HuH-7 (cell line): ENCODE data around the gene CRTC1.

Experiments
- DNase-seq: peaks from one replicate; pipeline ENCODE4 v3.0.0; 2011; ENCODE audit warnings: low spot score

The CRTC1 gene

DNA sequence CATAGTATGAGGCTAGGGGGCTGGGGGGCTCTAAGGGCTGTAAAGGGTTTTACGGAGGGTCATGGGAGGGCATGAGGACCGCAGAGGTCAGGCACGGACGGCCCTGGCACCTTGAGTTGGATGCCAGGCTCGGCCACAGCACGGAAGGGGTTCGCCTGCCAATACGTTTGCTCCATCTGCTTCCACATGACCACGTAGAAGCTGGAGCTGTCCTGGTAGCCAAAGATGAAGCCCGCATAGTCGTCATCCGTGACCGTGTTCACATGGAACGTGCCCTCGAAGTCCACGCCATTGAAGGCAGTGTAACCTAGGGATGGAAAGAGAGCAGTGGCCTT, 101.3 kb downstream of the CRTC1 start:
- no peak for DNase-seq

DNA sequence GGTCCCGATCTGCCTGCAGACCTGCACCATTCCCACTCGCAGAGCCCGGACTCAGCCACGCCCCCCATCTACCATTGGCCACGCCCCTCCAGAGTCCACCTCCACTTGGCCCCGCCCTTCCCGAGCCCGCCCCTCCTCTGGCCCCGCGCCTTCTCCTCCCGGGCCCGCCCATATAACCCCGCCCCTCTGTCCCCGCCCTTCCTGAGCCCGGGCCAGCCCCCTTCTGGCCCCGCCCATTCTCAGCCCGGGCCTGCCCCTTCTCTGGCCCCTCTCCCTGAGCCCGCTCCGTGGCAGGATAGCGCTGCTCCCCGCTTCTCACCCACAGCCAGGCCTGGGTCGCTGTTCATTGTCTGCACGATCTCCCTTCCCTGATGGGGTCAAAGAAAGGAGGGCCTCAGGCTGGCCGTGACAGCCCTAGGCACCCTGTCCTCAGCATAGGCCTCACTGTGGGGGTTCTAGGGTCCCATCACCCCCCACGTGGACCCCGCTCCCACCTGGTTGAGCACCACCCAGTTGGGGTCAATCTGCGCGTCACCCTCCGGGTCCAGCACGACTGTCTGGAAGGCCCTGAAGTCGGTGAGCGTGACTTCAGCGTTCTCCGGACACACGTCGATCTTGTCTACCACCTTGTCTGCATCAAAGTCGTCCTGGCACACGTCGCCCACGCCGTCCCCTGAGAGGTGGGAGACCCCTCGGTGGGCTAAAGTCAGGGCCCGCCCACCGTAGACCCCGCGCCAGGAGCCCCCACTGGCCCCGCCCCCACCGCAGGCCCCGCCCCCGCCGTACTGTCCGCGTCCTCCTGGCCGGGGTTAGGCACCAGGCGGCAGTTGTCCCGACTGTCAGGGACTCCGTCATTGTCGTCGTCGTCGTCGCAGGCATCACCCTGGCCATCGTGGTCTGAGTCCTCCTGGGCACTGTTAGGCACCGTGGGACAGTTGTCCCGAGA, 102.0 kb downstream of the CRTC1 start:
- peak; percentile 95 for DNase-seq

DNA sequence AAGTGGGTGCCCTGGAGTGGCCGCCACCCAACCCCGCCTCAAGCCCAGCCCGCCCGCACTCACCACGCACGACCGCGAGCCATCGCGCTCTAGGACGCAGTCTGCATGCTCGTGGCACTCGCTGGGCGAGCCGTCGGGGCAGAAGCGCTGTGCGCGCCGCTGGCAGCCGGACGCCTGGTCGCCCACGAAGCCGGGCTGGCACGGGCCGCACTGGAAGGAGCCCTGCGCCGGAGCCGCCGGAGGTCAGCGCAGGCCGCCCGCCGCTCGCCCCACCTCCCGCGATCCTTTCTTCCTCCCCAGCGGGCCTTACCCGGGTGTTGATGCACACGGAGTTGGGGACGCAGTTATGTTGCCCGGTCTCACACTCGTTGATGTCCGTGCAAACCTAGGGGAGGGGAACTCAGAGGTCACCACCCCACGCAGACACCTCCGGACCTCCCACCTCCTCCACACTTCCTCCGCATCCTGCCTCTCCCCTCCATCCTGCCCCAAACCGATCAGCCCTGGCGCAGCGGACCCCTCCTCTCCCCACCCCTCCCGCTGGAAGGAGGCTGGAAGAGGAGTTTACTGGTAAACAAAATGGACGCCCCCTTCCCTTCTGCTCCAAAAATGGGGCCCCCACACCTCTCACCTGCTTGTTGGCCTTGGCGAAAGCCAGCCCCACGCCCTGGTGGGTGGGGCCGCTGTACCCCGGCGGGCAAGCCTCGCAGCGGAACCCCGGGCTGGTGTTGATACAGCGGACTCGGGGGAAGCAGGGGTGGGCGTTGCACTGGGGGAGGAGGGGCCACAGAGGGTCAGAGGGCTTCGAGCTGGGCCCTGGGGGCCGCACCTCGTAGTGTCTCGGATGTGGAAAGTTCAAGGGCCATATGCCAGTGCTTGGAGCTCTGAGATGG, 105.3 kb downstream of the CRTC1 start:
- no peak for DNase-seq

DNA sequence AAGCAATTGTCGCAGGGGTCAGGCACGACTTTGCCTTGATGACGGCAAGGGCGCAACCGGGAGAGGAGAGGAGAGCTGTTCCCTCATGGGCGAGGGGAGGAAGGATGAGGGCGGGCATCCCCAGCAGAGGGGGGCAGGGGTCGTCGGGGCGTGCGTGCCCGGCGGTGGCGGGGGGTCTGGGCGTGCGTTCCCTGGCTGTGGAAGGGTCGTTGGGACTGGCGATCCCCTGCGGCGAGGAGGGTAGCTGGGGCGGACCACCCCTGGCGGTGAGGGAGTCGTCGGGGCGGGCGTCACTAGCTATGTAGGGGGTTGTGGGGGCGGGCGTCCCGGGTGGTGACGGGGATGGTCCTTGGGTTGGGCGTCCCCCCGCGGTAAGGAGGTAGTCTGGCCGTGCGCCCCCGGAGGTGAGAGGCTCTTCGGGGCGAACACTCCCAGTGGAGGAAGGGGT, 106.0 kb downstream of the CRTC1 start:
- no peak for DNase-seq

DNA sequence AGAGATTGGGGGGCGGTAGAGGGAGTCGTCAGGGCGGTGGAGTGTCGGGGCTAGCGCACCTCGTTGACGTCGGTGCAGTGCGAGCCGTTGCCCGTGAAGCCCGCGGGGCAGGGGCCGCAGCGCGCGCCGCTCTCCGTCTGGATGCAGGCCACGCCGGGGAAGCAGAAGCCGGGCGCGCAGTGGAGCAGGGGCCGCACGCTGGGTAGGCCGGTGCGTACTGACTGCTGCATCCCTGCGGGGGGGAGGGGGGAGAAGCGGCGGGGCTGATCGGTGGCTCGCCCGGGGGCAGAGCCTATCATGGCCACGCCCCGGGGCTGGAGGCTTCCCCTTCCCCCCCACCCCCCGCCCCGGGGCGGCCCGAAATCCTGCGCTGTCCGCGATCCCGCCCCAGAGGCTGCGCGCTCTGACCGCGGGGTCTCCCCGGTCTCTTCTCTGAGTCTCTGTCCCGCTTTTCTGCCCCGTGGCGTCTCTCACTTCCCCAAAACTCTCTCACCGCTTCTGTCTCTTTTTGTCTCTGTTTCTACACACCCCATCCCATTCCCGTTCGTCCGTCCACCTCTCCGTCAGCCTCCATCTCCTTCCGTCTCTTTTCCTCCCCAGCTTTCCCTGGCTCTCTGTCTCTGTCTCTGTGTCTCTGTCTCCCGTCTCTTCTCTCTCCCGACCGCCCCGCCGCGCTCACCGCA, 106.5 kb downstream of the CRTC1 start:
- DNase-seq: no peak

DNA sequence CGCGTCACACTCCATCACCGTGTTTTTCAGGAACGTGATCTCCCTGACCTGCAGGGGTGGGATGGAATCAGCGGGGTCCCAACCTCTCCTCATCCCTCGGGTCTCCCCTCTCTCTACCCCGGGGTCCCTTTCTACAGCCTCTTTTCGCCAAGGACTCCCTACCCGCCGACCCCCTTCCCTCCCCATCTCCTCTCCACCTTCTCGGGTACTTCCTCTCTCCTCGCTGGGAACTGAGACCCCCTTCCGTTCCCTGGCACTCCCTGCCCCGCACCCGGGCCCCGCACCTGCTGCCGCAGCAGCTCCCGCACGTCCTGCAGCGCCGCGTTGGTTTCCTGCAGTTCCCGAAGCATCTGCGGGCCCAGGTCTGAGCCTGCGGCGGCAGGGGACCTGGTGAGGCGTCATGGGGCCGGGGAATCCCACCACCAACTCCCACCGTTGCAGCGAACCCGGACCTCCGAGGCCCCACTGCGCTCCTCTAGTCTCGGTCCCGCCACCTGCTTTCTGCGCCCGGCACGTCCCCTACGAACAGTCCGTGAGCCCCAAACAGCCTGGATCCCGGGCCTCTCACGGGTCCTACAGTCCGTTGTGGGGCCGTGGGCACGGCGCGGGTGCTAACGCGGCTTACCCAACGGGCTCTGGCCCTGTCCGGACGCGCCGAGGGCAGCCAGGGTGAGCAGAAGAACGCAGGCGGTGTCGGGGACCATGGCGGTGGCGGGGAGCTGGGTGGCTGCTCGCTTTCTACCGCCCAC, 107.3 kb downstream of the CRTC1 start, which contains the start of gene COMP:
Gene COMP (minus strand): TSS at position 740 of the 749 bp plus-strand sequence. CDS start 36 bp downstream, at position 704.
- DNase-seq: no peak

DNA sequence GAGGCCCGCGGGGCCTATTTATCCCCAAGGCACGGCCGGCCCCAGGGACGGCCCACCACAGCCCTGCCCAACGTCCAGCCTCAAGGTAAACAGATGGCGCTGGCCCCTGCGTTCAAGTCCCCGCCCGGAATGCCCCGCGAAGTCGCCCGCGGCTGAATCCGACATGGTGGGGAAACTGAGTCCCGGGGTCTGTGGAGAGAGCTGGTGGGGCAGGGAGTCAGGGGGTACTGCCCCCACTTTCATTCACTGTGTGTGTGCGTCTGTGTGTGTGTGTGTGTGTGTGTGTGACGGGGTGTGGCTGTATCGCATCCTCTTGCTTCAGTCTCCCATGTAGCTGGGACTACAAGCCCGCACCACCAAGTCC, 107.8 kb downstream of the CRTC1 start:
- DNase-seq: no peak

DNA sequence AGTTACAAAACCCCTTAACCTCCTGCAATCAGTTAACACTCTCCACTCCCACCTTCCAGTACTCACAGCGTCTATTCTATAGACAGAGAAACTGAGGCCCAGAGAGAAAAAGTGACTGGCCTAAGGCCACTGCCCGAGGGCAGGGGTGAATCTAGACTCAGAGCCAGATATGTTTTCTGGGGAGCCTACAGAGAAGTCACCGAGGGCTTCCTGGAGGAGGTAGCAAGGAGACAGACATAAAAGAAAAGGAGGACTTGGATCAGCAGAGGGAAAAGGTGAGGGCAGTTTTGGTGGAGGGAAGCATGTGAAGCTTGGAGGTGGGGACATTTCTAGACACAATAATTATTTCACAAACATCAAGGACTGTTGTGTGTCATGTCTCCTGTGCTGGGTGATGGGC, 109.2 kb downstream of the CRTC1 start:
- no peak for DNase-seq

DNA sequence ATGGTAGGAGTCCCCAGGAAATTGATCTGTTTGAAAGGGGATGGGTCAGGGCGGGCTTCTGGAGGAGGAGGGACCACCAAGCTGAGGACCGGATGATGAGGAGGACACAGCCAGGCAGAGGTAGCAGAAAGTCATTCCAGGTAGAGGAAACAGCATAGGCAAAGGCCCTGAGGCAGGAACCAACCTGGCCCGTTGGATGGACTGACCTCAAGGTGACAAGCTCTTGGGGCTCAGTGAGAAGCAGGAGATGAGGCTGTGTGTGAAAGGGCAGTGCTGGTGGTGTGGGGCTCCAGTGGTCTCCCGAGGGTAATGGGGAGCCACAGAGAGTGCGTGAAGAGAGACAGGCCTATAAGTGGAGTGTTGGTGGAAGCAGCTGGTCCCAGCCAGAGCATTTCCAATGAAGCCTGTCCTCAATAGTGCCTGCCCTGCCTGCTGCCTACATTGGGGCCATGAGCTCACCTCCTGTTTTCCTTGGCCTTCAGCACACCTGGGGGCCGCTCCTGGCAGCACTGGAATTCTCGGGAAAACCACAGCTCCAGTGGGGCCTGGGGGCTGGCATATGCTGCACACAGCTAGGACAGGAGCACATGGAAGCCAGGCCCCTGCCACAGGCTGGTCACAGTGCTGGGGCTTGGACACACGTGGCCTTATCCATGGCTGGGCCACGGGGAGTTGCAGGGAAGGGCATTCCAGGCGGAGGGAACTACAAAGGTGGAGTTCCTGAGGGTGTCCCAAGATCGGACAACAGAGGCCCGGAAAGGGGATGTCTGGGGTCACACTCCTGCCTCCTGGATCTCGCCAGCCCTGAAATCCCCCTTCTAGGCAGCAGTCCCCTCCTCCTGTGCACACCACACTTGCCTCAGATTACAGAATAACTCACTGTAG, 109.9 kb downstream of the CRTC1 start:
- DNase-seq: no peak

DNA sequence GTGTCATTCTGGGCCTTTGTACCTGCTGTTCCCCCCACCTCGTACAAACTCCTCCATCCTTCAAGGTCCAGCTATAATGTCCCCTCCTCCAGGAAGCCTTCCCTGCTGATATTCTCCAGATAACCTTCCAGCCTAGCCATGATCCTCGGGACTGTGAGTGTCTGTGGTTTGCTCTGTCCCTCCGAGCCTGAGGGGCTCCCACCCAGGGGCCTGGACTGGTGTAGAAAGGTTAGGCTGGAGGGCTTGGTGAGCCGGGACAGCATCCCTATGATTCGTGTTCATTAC, 110.5 kb downstream of the CRTC1 start:
- DNase-seq: no peak

DNA sequence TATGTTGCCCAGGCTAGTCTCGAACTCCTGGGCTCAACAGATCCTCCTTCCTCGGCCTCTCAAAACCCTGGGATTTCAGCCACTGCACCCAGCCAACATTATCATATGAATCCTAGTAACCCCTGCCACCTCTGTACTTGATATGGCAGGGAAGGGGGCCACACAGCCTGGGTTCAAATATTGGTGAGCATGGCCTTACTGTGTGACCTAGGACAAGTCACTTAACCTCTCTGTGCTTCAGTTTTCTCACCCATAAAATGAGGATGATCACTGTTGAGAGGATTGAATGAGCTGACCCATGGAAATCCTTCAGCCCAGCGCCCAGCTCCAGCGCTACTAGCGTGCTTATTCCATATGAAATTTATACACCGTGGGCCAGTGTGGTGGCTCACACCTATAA, 111.2 kb downstream of the CRTC1 start:
- no peak for DNase-seq

DNA sequence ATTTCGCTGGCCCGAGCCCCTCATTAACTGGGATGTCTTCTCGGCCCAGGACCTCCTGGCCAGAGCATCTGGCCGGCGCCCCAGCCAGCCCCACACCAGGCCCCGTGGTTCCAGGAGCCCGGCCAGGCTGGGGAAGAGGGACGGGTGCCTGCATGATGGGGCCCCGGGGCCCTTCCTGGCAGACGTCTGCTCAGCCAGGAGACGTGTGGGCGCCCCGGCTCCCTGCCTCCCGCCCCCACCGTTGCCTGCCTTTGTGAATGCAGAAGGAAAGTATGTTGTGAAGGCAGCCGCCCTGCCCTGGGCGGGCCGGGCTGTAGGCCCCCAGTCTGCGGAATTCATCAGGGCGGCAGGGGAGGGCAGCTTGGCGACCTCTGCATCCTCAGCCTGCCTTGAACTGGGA, 112.1 kb downstream of the CRTC1 start:
- no peak for DNase-seq

DNA sequence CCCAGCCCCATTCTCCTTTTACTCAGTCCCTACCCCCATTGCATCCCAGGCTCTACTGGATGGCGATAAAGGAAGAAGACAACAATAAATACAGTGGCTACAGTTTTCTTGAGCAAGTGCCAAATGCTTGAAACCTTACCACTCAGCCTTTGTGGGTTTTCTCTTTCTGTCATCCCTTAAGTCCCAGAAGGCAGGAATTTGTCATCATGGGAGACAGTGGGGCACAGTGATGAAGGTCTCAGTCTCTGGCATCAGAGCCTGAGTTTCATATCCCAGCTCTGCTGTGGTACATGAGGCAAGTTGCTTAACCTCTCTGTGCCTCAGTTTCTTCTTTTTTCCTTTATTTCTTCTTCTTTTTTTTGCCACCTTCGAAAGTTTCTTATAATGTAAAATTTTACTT, 112.8 kb downstream of the CRTC1 start:
- no peak for DNase-seq

DNA sequence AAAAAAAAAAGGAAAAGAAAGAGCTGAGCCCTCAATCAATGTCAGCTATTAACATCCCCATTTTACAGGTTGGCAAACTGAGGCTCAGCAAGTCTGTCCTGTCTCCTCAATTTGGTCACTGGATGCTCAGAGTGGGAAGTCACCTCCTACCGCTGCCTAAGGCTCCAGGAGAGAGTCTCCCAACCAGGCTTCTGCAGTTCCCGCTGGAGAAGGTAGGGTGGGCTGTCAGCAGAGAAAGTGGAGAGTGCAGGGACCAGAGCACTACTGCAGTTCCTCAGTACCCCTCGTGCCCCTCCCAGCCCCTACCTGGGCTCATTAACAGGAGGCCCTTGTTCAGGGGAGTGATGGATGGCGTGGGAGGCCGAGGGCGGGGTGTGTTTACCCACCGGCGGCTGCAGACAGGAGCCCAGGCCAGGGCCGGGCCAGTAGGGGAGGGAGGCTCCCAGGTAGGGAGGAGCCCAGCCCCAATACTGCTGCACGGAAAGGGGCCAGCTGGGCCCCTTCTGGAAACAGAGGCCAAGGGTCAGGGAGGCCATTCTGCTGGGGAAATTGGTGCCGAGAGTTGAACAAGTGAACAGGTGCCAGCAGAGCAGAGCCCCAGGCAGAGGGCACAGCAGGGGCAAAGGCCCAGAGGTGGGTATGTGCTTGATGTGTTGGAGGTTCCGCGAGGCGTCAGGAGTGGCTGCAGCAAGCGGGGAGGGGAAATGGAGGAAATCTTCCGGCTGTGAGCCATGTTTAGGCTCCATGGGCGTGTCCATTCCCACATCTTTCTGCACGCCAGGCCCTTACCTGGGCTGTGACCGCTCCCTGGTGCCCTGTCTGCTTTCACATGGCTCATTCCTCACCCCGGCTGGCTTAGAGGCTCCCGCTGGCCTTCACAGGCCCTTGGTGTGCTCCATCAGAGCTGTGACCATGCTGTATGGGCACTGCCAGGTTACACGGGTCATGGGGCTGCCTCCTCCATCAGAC, 115.2 kb downstream of the CRTC1 start:
- DNase-seq: peak; percentile 54

DNA sequence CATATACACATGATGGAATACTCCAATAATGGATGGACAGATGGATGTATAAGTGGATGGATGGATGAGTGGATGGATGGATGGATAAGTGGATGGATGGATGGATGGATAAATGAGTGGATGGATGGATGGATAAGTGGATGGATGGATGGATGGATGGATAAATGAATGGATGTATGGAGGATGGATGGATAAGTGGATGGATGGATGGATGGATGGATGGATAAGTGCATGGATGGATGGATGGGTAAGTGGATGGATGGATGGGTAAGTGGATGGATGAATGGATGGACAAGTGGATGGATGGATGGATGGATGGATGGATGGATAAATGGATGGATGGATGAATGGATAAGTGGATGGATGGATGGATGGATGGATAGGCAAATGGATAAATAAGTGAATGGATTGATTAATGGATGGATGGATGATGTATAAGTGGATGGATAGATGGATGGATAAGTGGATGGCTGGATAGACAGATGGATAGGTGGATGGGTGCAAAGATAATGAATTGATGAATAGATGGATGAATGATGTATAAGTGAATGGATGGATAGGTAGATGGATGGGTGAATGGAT, 116.0 kb downstream of the CRTC1 start:
- DNase-seq: no peak

DNA sequence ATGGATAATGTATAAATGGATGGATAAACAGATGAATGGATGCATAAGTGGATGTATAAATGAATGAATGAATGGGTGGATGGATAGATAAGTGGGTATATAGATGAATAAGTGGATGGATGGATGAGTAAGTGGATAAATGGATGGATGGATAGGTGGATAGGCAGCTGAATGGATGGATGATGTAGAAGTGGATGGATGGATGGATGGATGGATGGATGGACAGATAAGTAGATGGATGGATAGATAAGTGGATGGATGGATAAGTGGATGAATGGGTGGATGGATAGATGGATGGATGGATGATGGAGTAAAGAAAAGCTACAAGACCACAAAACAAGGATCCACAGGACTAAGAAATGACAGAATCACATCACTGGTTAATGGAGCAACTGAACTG, 116.6 kb downstream of the CRTC1 start:
- no peak for DNase-seq

DNA sequence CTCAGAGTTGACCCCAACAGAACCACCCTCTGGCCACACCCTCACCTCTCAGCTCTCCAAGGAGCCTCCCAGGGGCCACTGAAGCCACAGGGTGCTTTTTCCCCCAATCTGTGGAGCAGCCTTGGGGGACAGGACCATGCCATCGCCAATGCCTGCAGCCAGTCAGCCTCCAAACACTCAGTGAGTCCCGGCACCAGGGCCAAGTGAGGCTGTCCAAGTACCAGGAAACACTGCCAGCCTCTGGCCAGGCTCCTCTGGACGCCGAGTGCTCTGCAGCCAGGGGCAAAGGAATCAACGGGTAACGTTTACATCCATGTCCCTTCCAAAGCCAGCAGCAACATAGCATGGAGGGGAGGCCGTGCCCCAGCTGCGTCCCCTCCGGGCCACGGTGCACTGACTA, 117.2 kb downstream of the CRTC1 start:
- no peak for DNase-seq

DNA sequence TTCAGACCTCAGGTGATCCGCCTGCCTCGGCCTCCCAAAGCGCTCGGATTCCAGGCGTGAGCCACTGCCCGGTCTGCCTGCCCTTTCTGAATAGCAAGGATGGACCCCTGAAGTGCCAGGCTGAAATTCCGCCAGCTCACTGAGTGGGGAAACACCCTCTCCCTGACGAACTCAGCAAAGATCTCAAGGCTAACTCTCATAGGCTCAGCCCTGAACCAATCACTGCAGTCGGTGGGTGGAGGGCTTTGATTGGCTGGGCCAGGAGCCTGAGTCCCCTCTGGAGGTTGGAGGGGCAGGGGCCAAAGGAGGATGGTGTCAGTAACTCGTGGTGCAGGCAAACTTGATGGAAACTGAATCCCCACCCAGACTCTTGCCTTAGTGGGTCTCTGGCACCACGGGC, 118.9 kb downstream of the CRTC1 start:
- no peak for DNase-seq

DNA sequence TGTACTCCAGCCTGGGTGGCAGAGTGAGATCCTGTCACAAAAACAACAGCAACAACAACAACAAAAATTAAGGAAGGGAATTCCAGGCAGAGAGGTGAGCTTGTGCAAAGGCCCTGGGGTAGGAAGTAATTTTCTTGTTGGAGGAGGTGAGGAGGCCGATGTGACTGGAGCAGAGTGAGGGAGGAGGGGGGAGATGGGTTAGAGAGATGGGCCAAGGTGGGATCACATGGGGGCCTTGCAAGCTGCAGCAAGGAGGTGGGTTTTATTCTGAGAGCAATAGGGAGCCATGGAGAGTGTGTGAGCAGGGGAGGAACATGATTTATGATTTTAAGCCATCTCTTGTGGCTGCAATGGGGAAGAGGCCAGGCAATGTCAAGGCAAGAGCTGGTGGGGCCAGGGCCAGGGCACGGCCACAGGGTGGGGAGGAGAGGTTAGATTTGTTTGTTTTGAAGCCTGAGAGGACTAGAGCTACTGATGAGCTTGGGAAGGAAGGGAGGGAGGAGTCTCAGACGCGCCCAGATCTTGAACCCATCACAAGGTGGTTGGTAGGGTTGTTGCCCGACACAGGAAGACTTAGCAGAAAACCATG, 120.2 kb downstream of the CRTC1 start:
- DNase-seq: no peak
